ENCODE results near the gene SLC22A23. TPM values are rescaled to one million over a fixed set of nuclear protein-coding genes. Genes with fewer than 3 reads are reported as not detected.

Gene SLC22A23
- total and polyA plus RNA-seq, 4 donors, result 4.9 to 45.4 (median 19.7) TPM

DNA sequence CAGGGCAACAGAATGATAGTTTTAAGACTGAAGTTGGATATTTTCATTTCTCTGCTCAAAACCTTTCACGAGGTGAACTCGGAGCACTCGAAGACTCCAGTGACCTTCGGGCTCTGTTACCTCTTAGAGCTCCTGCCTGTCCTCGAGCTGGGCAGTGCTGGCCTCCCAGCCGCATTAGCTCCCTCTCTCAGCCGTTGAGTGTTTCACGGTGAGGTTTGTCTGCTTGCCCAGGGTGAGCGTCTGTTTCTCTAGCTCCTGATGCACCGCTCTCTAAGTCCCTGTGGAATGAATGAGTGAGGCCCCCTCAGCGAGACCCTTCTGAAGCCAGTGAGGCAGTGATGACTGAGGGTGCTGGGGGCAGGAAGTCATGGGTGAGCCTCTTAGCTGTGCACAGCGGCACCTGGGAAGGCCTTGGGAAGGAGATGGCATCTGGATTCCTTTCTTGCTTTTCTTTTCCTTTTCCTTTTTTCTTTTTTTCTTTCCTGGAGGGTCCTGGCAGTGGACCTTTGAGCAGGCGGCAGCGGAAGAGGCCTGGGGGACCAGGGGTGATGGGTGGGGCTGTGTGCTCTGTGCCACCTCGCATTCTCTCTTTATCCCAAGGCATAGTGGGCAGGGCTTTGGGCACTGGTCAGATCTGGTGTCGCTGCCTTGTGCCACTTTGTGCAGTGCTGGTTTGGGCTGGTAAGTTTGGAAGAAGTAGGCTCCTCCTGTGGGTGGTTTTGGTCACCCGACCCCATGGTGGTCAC is 195.9 kb downstream of the SLC22A23 start:
- peaks cover 10 to 49% (median 40%) of the 10 kb centered on the region in 4 donors for H3K4me1 ChIP-seq (ENCODE audit: control insufficient read depth in 4 of 4, insufficient read depth in 4 of 4, low read length in 3 of 4)
- no peak overlapping the region for H3K4me3 ChIP-seq (ENCODE audit: low read depth in 1 of 3, low read length in 3 of 3)
- no peak overlapping the region for H3K9ac ChIP-seq (ENCODE audit: low read depth in 1 of 2, low read length in 2 of 2)
- 79% methylated on average over 17 of the region's 17 CpGs for WGBS
- TF ChIP-seq EGR1 (IDR thresholded peaks at IDR 0.05; ENCODE audit: low read depth in 2 of 2), result no peak
- H3K36me3 ChIP-seq (ENCODE audit: control insufficient read depth in 4 of 4, insufficient read depth in 3 of 4, low read depth in 1 of 4, low read length in 3 of 4), result peaks cover 0 to 3% (median 1%) of the 10 kb centered on the region in 4 donors
- H3K27me3 ChIP-seq (ENCODE audit: control insufficient read depth in 4 of 4, insufficient read depth in 4 of 4, low read length in 3 of 4), result no peaks in the 10 kb centered on the region
- no peaks in the 10 kb centered on the region for H3K9me3 ChIP-seq (ENCODE audit: control insufficient read depth in 4 of 4, low read length in 3 of 4)
- H3K27ac ChIP-seq (ENCODE audit: low read depth in 1 of 2, low read length in 2 of 2), result no peak overlapping the region
- DNase-seq (ENCODE audit: low spot score), result no peak

DNA sequence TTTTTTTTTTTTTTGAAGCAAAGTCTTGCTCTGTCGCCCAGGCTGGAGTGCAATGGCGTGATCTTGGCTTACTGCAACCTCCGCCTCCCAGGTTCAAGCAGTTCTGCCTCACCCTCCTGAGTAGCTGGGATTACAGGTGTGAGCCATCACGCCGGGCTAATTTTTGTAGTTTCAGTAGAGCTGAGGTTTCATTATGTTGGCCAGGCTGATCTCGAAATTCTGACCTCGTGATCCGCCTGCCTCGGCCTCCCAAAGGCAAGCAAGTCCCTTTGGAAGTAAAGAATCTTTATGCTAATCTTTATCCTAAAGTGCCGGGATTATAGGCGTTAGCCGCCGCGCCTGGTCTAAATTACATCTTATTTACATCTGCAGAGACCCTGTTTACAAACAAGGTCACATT is 196.6 kb downstream of the SLC22A23 start:
- peaks cover 0 to 3% (median 1%) of the 10 kb centered on the region in 4 donors for H3K36me3 ChIP-seq (ENCODE audit: control insufficient read depth in 4 of 4, insufficient read depth in 3 of 4, low read depth in 1 of 4, low read length in 3 of 4)
- H3K4me3 ChIP-seq (ENCODE audit: low read depth in 1 of 3, low read length in 3 of 3), result no peak overlapping the region
- no peak overlapping the region for H3K27ac ChIP-seq (ENCODE audit: low read depth in 1 of 2, low read length in 2 of 2)
- 89% methylated on average over 14 of the region's 14 CpGs for WGBS
- H3K9ac ChIP-seq (ENCODE audit: low read depth in 1 of 2, low read length in 2 of 2), result no peak overlapping the region
- TF ChIP-seq, protein P1, sequence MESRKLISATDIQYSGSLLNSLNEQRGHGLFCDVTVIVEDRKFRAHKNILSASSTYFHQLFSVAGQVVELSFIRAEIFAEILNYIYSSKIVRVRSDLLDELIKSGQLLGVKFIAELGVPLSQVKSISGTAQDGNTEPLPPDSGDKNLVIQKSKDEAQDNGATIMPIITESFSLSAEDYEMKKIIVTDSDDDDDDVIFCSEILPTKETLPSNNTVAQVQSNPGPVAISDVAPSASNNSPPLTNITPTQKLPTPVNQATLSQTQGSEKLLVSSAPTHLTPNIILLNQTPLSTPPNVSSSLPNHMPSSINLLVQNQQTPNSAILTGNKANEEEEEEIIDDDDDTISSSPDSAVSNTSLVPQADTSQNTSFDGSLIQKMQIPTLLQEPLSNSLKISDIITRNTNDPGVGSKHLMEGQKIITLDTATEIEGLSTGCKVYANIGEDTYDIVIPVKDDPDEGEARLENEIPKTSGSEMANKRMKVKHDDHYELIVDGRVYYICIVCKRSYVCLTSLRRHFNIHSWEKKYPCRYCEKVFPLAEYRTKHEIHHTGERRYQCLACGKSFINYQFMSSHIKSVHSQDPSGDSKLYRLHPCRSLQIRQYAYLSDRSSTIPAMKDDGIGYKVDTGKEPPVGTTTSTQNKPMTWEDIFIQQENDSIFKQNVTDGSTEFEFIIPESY (IDR thresholded peaks at IDR 0.05), result no peak
- TF ChIP-seq, protein P2, sequence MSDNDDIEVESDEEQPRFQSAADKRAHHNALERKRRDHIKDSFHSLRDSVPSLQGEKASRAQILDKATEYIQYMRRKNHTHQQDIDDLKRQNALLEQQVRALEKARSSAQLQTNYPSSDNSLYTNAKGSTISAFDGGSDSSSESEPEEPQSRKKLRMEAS (IDR thresholded peaks at IDR 0.05), result no peak
- TF ChIP-seq RAD21 (IDR thresholded peaks at IDR 0.05) (no peak), GABPA (IDR thresholded peaks at IDR 0.05 in 1 of 2, conservative IDR thresholded peaks at IDR 0.05 in 1 of 2) (no peak), FOXA1 (IDR thresholded peaks at IDR 0.05) (no peak), FOXA2 (IDR thresholded peaks at IDR 0.05) (no peak), JUND (IDR thresholded peaks at IDR 0.05) (no peak), TAF1 (conservative IDR thresholded peaks at IDR 0.05) (no peak), HNF4A (conservative IDR thresholded peaks at IDR 0.05) (no peak), HNF4G (IDR thresholded peaks at IDR 0.05) (no peak), YY1 (IDR thresholded peaks at IDR 0.05) (no peak), NR2F2 (IDR thresholded peaks at IDR 0.05) (no peak), SP1 (IDR thresholded peaks at IDR 0.05) (no peak)
- TF ChIP-seq, protein P3, sequence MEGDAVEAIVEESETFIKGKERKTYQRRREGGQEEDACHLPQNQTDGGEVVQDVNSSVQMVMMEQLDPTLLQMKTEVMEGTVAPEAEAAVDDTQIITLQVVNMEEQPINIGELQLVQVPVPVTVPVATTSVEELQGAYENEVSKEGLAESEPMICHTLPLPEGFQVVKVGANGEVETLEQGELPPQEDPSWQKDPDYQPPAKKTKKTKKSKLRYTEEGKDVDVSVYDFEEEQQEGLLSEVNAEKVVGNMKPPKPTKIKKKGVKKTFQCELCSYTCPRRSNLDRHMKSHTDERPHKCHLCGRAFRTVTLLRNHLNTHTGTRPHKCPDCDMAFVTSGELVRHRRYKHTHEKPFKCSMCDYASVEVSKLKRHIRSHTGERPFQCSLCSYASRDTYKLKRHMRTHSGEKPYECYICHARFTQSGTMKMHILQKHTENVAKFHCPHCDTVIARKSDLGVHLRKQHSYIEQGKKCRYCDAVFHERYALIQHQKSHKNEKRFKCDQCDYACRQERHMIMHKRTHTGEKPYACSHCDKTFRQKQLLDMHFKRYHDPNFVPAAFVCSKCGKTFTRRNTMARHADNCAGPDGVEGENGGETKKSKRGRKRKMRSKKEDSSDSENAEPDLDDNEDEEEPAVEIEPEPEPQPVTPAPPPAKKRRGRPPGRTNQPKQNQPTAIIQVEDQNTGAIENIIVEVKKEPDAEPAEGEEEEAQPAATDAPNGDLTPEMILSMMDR (IDR thresholded peaks at IDR 0.05; ENCODE audit: low read depth, low read length, missing input control), result no peak
- TF ChIP-seq, protein P4, sequence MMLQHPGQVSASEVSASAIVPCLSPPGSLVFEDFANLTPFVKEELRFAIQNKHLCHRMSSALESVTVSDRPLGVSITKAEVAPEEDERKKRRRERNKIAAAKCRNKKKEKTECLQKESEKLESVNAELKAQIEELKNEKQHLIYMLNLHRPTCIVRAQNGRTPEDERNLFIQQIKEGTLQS (IDR thresholded peaks at IDR 0.05), result no peak
- no peak for DNase-seq (ENCODE audit: low spot score)
- no peaks in the 10 kb centered on the region for H3K27me3 ChIP-seq (ENCODE audit: control insufficient read depth in 4 of 4, insufficient read depth in 4 of 4, low read length in 3 of 4)
- H3K4me1 ChIP-seq (ENCODE audit: control insufficient read depth in 4 of 4, insufficient read depth in 4 of 4, low read length in 3 of 4), result peaks cover 10 to 49% (median 40%) of the 10 kb centered on the region in 4 donors
- no peaks in the 10 kb centered on the region for H3K9me3 ChIP-seq (ENCODE audit: control insufficient read depth in 4 of 4, low read length in 3 of 4)
